GM21367 (cell line): ENCODE measurements around the gene CENPP.

Source experiments
- ATAC-seq: cut with Tn5 transposase; IDR thresholded peaks from one replicate; pipeline ENCODE4 v1.9.1; 2021; ENCODE audit not compliant: unreplicated experiment

Gene CENPP

DNA sequence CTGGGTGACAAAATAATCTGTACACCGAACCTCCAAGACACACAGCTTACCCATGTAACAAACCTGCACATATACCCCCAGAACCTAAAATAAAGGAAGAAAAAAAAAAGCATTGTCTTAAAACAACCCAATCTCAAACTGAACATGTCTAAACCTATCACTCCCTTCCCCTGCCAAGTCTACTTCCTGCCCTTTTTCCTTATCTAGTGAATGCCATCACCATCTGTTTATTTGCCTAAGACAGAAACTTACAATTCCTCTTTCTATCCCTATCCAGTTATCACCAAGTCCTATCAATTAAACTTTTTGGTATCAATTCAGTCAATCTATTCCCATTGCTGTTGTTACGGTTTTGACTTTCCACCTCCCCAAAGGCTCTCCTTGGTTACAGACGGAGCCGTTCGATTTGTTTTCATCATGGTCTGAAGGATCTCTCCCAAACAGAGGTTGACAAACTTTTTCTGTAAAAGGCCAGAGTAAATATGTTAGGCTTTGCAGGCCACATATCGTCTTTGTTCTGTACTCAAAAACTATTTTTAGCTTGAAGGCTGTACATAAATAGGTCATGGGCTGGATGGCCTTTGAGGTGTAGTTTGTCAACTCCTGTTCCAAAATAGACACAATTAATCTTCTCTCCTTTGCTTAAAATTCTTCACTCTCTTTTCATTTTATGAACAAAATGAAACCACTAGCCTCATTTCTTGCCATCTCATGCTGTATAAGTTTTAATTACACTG lies 12.7 kb upstream of the CENPP start:
- no peak for ATAC-seq

DNA sequence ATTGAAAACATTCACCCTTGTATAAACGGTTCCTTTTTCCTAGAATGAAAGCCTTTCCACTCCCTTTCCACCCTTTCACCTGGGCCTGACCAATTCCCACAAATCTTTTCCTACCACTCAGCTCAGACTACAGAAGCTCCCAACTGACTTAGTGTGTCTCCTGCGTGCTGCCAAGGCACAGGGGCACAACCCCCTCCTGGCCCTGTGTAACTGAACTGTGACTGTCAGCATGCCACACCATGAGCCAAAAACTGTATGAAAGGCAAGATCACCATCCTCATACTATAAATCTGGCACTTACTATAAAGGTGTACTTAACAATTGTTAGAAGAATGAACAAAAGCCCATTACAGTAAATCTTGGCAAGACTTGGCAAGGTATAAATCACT lies 12.1 kb upstream of the CENPP start:
- no peak for ATAC-seq

DNA sequence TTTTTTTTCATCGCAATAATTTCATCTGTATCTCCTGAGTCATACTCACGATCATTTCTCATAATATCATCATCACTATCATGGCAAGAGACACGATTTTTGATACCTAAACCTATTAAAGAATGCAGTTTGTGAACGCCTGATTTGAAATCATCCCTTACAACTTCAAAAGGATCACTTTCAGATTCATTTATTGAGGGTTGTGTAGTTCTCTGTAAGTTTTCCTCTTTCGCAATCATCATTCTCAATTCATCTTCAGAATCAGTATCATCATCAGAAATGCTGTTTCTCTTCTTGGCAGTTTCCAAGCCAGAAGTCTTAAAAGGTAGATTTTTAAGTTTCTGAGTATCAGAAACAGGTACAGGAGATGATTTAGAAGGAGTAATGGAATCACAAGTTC lies 10.3 kb upstream of the CENPP start:
- no peak for ATAC-seq

DNA sequence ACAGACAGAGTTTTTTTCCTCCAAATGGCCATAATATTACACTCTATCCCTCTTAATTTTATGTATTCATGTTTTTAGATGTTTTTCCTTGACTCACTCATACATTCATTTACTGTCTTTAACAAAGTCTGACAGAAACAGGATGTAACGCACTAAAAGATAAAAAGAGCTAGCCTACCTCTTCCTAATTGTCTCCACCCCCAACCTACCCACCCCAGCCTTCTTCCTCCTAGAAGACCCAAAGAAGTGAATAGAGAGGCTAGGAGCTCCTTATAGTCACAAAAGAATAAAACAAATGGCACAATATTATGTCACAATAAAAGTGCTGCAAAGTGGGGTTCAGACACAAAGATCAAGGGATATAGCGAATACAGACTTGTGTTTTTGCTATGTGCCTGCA lies 1.3 kb upstream of the CENPP start:
- ATAC-seq, result no peak

DNA sequence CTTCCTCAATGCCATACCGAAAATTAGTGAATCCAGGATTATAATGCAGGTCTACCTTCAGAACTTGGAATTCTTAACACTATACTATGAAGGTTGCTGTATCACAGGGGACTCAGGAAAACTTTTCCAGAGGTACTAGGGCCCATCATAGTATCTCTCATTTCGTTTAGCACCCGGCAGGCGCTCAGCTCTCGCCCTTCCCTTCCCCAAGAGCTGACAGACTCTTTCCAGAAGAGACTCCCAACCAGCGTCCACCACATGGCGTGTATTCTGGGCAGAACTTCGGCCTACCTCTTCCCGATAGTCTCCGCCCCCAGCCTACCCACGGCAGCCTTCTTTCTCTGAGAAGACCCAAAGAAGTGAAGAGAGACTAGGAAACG lies 874 bp upstream of the CENPP start:
- no peak for ATAC-seq

DNA sequence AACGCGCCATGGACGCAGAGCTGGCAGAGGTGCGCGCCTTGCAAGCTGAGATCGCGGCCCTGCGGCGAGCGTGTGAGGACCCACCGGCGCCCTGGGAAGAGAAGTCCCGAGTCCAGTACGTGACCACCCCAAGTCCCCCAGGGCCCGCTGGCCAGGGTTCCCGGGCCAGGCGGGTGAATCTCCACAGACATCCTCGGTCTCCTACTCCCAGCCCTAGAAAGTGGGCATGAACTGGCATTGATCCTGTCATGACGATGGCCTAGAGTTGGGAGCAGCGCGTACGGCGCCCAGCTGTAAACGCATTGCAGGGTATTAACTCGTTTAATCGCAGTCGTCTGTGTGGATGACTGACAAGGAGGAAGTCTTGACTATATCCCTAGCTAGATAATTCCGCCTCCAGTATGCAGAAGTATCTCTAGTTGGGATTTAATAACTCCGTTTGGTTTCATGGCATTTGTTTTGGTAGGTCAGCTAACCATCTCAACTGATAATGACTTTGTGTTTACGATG lies 293 bp downstream of the CENPP start:
- no peak for ATAC-seq

DNA sequence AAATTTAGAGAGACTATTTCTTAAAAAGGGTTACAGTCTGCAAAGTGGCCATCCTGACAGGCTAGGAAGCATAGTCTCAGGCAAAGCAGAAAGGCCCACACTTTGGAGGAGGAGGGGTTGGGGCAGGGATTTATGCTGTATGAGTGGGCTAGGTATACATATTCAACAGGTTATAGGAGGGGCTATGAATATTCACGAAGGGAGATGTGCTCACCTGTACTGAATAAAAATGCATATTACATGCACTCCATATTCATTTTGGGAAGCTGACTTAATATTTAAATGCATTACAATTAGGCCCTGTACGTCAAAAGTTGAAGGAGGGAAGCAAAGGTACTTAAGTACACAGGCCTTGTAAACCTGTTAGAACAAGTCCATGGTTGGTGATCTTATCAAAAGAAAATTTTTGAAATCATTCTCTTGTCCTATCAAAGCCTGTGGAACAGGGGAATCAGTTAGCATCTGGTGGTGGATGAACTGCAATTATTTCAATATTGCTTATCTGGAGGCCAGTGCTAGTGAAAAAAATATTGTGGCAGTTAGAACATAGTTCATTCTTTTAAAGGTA lies 1.6 kb downstream of the CENPP start:
- no peak for ATAC-seq

DNA sequence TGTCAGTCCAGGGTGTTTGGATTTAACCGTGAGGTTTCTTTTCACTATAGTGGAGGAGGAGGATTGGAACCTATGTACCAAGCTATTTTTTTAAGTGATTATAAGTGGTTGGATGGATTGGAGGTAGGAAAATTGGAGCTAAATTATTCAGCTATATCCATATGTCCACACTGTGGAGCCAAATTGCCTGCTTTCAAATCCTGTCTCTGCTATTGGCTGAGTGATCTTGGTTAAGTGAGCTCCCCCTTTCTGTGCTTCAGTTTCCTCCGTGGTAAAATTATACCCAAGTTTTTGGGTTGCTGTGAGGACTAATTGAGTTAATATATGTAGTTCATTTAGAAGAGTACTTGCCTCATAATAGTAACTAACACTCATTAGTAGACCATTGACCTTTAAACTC lies 2.5 kb downstream of the CENPP start:
- no peak for ATAC-seq

DNA sequence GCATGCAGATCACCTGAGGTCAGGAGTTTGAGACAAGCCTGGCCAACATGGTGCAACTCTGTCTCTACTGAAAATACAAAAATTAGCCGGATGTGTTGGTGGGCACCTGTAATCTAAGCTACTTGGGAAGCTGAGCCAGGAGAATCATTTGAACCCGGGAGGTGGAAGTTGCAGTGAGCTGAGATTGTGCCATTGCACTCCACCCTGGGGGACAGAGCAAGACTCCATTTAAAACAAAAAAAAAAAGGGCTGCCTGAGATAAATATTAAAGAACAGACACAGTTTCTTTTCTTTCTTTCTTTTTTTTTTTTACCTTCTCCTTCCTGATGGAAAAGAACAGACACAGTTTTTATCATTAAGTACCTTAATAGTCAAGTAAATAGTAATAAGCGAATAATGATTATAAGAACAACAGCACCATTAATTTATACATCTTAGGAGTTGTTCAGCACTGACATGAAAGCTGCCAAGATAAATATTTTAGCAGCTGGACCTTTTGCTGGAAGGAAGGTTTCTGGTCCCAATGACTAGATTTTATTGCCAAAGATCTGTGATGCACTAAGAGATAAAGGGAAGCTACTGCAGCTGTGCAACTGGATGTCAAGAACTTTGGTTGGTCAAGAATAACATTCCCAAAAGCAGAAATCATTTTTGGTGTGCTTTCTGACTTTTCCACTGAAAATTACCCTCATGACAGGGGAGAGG lies 7.0 kb downstream of the CENPP start:
- ATAC-seq, result no peak

DNA sequence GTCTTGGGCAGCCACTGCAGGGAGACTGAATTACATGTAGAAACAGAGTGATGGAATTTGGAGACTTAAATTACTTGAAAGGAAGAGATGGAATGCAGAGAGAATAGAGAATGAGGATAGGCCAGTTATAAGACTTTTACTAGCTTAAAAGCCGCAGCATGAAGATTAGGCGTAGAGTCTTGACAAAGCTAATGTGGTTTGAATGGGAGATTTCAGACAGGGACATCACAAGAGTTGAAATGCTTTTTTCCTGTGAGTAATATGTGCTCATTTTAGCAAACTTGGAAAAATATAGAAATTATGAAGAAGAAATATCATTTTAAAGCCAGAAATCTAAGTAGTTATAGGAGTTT lies 7.5 kb downstream of the CENPP start:
- no peak for ATAC-seq

DNA sequence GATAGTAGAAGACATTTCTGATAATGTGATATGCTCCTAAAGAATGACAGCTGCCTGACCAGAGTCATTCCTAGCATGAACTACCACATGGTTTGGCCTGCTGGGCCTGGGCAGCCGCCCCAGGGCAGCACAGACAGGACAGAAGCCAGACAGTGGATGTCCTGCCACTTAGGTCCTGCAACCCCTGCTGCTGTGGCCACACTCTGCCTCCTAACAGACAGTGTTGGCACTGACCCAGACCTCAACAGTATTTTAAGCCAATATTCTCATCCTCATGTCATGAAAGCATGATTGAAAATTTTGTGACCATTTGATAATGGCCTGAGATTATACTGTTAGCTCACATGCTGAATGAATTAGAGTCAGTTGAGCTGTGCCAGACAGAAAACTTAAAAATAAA lies 15.8 kb downstream of the CENPP start:
- ATAC-seq, result no peak

DNA sequence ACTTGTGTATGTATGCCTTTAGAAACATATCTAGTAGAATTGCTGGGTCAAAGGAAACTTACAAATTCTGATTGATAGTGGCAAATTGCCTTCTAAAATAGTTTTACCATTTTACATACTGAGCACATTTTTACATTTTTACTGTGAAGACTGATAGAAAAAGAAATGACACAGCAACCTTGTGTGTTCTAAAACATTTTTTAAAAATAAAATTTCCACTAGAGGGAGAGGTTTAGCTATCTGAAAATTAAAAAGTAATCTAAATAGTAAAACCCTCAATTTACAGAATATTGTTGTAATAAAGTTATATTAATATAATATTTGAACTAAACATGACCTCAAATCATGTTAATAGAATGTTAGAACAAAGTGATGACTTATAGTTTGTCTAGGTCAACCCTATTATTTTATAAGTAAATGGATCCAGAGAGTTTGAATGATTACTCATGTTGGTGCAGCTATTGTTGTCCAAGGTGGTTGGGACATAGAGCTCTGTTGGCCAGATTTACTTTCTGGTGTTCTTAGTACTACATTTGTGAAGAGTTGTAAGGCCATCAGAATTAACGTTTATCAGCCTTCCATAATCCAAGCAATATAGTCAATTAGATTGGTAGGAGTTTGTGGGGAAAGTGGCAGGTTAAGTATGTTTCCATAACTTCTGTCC lies 17.2 kb downstream of the CENPP start:
- ATAC-seq, result no peak

DNA sequence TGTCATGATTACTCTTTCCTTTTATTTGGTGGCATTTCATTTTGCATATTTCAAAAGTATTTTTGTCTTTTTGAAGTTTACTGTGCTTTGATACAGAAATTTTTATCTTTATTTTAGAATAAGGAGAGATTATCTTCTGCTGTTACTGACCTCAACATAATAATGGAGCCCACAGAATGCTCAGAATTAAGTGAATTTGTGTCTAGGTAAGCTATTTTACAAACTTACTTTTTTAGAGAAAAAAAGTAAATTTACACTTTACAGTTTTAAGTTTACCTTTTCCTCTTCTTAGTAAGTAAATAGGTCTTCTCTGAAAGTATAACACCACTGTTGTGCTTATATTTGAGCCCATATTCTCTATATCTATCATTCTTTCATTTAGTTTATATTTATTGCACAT lies 19.8 kb downstream of the CENPP start:
- no peak for ATAC-seq

DNA sequence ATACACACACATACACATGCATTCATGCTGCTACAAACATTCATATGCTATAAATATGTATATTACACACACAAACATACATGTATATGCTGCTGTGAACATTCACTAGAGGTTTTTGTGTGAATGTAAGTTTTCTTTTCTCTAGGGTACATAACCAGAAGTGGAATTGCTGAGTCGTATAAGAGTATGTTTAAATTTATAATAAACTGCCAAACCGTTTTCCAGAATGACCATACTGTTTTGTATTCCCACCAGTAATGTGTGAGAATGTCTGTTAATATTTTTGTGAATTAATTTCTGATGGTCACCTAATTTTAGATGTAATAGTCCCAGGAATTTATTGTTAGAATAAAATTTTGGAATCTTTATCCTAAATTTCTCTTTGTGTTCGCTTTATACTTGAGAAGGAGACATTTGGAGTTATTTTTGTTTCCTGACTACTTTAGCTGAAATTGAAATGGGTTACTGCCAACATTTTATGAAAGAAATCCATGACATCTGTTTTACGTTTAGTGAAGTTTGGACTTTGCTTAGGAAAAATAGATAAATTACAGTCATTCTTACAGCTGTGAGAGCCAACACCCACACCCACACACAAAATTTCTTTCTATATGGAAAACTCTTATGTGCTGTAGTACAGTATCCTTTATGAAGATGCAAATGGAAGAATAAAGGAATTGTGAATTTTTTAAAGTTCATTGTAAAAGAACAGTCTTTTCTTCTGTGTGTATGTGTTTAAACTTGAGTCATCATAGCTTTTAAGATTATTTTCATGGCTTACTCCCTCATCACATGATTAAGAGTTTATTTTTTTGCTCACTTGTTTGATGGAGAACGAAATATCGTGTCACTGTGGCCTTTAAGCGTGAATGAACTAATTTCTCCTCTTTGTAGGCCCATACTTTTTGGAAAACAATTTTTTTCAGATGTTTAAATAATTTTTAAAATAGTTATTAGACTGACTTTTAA lies 24.3 kb downstream of the CENPP start:
- no peak for ATAC-seq

DNA sequence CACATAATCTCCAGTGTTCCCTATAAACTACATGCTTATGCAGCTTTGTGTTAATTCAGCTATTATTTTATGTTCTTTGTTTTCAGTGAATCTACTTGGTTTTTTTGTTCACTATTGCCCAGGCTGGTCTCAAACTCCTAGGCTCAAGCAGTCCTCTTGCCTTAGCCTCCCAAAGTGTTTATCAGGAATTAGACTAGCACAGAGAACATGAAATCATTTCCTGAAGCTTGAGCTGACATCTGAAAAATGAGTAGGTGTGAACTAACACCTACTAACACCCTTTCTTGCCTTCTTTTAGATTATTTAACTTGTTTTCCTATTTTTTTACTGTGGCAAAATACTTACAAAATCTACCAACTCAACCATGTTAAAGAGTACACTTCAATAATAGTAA lies 25.0 kb downstream of the CENPP start:
- ATAC-seq, result no peak

DNA sequence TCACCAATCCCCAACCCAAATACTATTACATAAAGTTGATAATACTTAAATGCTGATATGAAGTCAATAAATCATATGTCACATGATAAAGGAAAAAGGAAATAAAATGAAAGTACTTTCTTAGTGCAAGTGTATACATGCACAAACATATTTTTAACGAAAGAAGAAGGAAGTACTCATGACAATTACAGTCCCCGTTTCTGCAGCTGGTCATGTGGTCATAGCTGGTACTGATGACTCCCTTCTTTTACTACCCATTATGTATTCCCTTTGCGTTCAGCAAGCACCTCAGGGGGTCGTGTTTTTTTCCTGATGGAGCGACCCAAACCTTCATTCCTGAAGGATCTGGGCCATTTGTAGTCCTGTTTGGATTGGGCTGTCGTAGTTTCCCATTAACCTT lies 27.3 kb downstream of the CENPP start:
- no peak for ATAC-seq

DNA sequence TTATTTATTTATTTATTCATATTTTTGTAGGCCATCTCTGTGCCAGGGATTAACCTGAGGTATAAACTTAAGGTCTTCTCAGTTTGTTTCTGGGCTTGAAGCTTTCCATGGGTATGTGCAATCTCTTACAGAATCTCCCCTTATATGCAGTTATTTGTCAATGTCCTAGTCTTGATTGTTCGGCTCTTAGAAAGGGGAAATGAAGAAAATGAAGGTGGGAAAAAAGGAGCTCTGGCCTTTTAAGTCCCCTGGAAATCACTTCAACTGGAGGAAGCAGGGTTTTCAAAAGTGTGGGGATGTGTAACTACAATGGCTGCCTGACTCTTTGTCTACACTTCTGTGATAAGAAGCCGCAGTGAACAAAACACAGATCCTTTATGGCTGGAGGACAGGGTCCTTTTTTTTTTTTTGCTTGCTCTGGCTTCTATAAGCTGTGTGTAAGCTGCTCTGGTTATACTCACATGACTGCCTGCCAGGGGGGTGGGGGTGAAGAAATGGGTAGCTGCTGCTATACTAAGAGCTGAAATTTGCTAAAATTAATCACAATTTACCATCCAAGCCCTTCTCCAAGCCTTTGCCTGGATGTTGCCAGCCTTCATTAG lies 33.7 kb downstream of the CENPP start:
- no peak for ATAC-seq

DNA sequence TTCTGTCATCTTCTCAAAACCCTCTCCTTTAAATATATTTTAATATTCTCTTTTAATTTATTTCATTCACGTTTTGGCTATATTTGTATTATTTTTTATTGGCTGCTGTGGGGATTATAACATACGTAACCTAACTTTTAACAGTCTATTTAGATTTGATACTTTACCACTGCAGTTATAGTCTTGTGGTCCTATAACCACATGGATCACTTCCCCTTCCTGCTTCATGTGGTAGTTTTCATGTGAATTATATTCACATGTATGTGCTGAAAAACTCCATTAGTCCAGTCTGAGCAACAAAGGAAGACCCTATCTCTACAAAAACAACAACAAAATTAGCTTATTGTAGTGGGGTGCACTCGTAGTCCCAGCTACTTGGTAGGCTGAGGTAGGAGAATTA lies 34.3 kb downstream of the CENPP start:
- no peak for ATAC-seq

DNA sequence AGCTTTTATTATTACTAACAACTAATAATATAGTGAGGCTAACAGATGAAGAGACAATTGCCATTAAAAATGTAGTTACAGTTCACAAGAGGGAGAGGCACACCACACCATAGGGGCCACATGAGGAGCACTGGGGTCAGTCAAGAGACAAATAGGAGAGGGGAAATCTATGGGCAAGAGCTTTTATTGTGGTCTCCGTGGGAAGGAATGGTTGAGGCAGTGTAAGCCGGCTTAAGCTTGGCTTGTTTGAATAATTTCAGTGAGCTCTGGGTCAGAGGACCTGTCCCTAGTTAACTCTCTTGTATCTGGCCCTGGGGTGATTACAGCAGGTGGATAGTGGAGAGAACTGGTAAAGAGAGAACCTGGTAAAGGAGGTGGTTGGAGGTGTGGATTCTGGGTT lies 43.3 kb downstream of the CENPP start:
- ATAC-seq, result no peak

DNA sequence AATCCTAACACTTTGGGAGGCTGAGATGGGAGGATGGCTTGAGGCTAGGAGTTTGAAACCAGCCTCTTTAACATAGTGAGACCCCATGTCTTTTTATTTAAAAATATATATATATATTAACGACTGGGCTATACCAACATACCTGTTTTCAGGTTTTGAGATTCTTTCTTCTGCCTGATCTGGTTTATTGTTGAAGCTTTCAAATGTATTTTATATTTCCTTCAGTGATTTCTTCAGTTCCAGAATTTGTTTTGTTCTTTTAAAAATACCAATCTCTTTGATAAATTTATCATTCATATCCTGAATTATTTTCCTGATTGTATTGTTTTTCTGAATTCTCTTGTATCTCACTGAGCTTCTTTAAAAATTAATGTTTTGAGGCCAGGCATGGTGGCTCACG lies 47.4 kb downstream of the CENPP start:
- ATAC-seq, result no peak
